Fibroblast of the conjunctiva (primary cell): ENCODE results near the gene AGAP1.

Experiments
- DNase-seq: peaks from one replicate; pipeline ENCODE4 v3.0.0-alpha.2; 2010; ENCODE audit warnings: low read depth

AGAP1 gene

GRCh38 chr2:235609321-235609720 lies 115.5 kb downstream of the AGAP1 start:
- no peak for DNase-seq

GRCh38 chr2:235609746-235610145 lies 115.9 kb downstream of the AGAP1 start:
- no peak for DNase-seq

GRCh38 chr2:235610696-235611257 lies 116.9 kb downstream of the AGAP1 start:
- no peak for DNase-seq

GRCh38 chr2:235611349-235611748 lies 117.5 kb downstream of the AGAP1 start:
- no peak for DNase-seq

GRCh38 chr2:235611756-235612155 lies 117.9 kb downstream of the AGAP1 start:
- no peak for DNase-seq

- no peak for DNase-seq
These were observed 118.5 kb downstream of the AGAP1 start for GRCh38 chr2:235612181-235612950.

- no peak for DNase-seq
These were observed 119.8 kb downstream of the AGAP1 start for GRCh38 chr2:235613649-235614048.

GRCh38 chr2:235614176-235614860 lies 120.5 kb downstream of the AGAP1 start:
- no peak for DNase-seq

GRCh38 chr2:235614900-235615712 lies 121.3 kb downstream of the AGAP1 start:
- peak; percentile 89 for DNase-seq

GRCh38 chr2:235616885-235617284 lies 123.0 kb downstream of the AGAP1 start:
- DNase-seq = peak; percentile 76

- peak; percentile 3 for DNase-seq
These were observed 124.2 kb downstream of the AGAP1 start for GRCh38 chr2:235618039-235618438.

GRCh38 chr2:235619544-235619943 lies 125.7 kb downstream of the AGAP1 start:
- no peak for DNase-seq

- no peak for DNase-seq
These were observed 127.9 kb downstream of the AGAP1 start for GRCh38 chr2:235621736-235622135.

GRCh38 chr2:235623111-235623510 lies 129.3 kb downstream of the AGAP1 start:
- no peak for DNase-seq

GRCh38 chr2:235623752-235624151 lies 129.9 kb downstream of the AGAP1 start:
- no peak for DNase-seq

GRCh38 chr2:235626658-235627057 lies 132.8 kb downstream of the AGAP1 start:
- DNase-seq = no peak

GRCh38 chr2:235627682-235628081 lies 133.8 kb downstream of the AGAP1 start:
- no peak for DNase-seq

- DNase-seq = no peak
These were observed 137.0 kb downstream of the AGAP1 start for GRCh38 chr2:235630718-235631296.

- no peak for DNase-seq
These were observed 140.8 kb downstream of the AGAP1 start for GRCh38 chr2:235634435-235635158.

- DNase-seq = no peak
These were observed 142.7 kb downstream of the AGAP1 start for GRCh38 chr2:235636546-235636945.

GRCh38 chr2:235637896-235638295 lies 144.1 kb downstream of the AGAP1 start:
- no peak for DNase-seq
